ENCODE results near the gene SGO1. TPM values are rescaled to one million over a fixed set of nuclear protein-coding genes. Genes with fewer than 3 reads are reported as not detected.
A peak's percentile ranks its signal among the peaks of the same experiment; 100 is the strongest.

Gene SGO1
- total RNA-seq, 4 donors from 2014 or later = 0.87 TPM; not detected in 3

GRCh38 chr3:20128358-20128757, 57.6 kb downstream of the SGO1 start:
- peaks cover 0 to 3% (median 0%) of the 10 kb centered on the region in 4 donors for H3K4me1 ChIP-seq
- 75 to 82% methylated on average over 2 of the region's 2 CpGs for WGBS, 2 donors
- H3K27ac ChIP-seq = no peak overlapping the region
- no peaks in the 10 kb centered on the region for H3K27me3 ChIP-seq
- no peak overlapping the region for H3K4me3 ChIP-seq
- no peak for TF ChIP-seq CTCF (IDR thresholded peaks at IDR 0.05)
- no peak for TF ChIP-seq POLR2A (IDR thresholded peaks at IDR 0.05)
- no peak for TF ChIP-seq EP300 (IDR thresholded peaks at IDR 0.05)
- H3K36me3 ChIP-seq = peaks cover 0 to 60% (median 0%) of the 10 kb centered on the region in 3 donors
- no peaks in the 10 kb centered on the region for H3K9me3 ChIP-seq
- DNase-seq (ENCODE audit: low spot score in 2 of 2) = no peak

- no peak overlapping the region for H3K27ac ChIP-seq
- H3K4me1 ChIP-seq = peaks cover 0 to 3% (median 0%) of the 10 kb centered on the region in 4 donors
- peak in 1 of 2 donors; percentile 5 for DNase-seq (ENCODE audit: low spot score in 2 of 2)
- no peaks in the 10 kb centered on the region for H3K27me3 ChIP-seq
- no peak overlapping the region for H3K4me3 ChIP-seq
- H3K9me3 ChIP-seq = no peaks in the 10 kb centered on the region
- 85 to 87% methylated on average over 10 of the region's 10 CpGs for WGBS, 2 donors
- TF ChIP-seq POLR2A (IDR thresholded peaks at IDR 0.05) = no peak
- no peak for TF ChIP-seq CTCF (IDR thresholded peaks at IDR 0.05)
- TF ChIP-seq EP300 (IDR thresholded peaks at IDR 0.05) = no peak
- H3K36me3 ChIP-seq = peaks cover 0 to 72% (median 6%) of the 10 kb centered on the region in 3 donors
Observed at GRCh38 chr3:20125897-20126296, 60.1 kb downstream of the SGO1 start.

- Histone ChIP-seq H3K27me3 (no peaks in the 10 kb centered on the region), H3K4me3 (no peak overlapping the region), H3K4me1 (peaks cover 0 to 3% (median 0%) of the 10 kb centered on the region in 4 donors), H3K9me3 (no peaks in the 10 kb centered on the region), H3K27ac (no peak overlapping the region), H3K36me3 (peaks cover 0 to 75% (median 6%) of the 10 kb centered on the region in 3 donors)
- TF ChIP-seq CTCF (IDR thresholded peaks at IDR 0.05) = no peak
- TF ChIP-seq EP300 (IDR thresholded peaks at IDR 0.05) = no peak
- TF ChIP-seq POLR2A (IDR thresholded peaks at IDR 0.05) = no peak
- 96 to 100% methylated on average over 4 of the region's 4 CpGs for WGBS, 2 donors
- no peak for DNase-seq (ENCODE audit: low spot score in 2 of 2)
Observed at GRCh38 chr3:20125289-20125688, 60.7 kb downstream of the SGO1 start.

- Histone ChIP-seq H3K36me3 (peaks cover 0 to 76% (median 6%) of the 10 kb centered on the region in 3 donors), H3K27ac (no peak overlapping the region), H3K27me3 (no peaks in the 10 kb centered on the region), H3K4me3 (no peak overlapping the region), H3K9me3 (no peaks in the 10 kb centered on the region), H3K4me1 (peaks cover 0 to 3% (median 0%) of the 10 kb centered on the region in 4 donors)
- TF ChIP-seq EP300 (IDR thresholded peaks at IDR 0.05) = no peak
- no peak for TF ChIP-seq CTCF (IDR thresholded peaks at IDR 0.05)
- no peak for TF ChIP-seq POLR2A (IDR thresholded peaks at IDR 0.05)
- WGBS, 2 donors = 73 to 81% methylated on average over 2 of the region's 2 CpGs
- DNase-seq (ENCODE audit: low spot score in 2 of 2) = no peak
Observed at GRCh38 chr3:20123131-20123652, 62.8 kb downstream of the SGO1 start.

- peaks cover 0 to 3% (median 0%) of the 10 kb centered on the region in 4 donors for H3K4me1 ChIP-seq
- 69 to 70% methylated on average over 3 of the region's 3 CpGs for WGBS, 2 donors
- H3K27ac ChIP-seq = no peak overlapping the region
- peaks cover 0 to 73% (median 6%) of the 10 kb centered on the region in 3 donors for H3K36me3 ChIP-seq
- H3K4me3 ChIP-seq = no peak overlapping the region
- no peak for DNase-seq (ENCODE audit: low spot score in 2 of 2)
- TF ChIP-seq EP300 (IDR thresholded peaks at IDR 0.05) = no peak
- no peak for TF ChIP-seq CTCF (IDR thresholded peaks at IDR 0.05)
- TF ChIP-seq POLR2A (IDR thresholded peaks at IDR 0.05) = no peak
- no peaks in the 10 kb centered on the region for H3K9me3 ChIP-seq
- no peaks in the 10 kb centered on the region for H3K27me3 ChIP-seq
Observed at GRCh38 chr3:20121088-20121487, 64.9 kb downstream of the SGO1 start.

Small RNA genes within 50 kb of the gene (small RNA-seq; reads per million reads assigned to genes)
- gene MIR3135A = not detected

Other genes starting within 250 kb of the SGO1 start
- gene RAB5A, start 239.1 kb downstream of the SGO1 start, total RNA-seq = 10 to 100 TPM; 47.7 to 83.0 (median 53.2) TPM
- gene PP2D1, start 173.9 kb downstream of the SGO1 start, total RNA-seq = not detected
- gene KAT2B, start 145.8 kb downstream of the SGO1 start, total RNA-seq = 10 to 100 TPM; 34.5 to 87.2 (median 60.1) TPM

Data from tibial nerve (tissue), 4 donors.